GM18499 (cell line): ENCODE results near the gene IMPDH2.
"Not testable (repeated sequence)": the region's sequence is repeated elsewhere in the genome, so short reads cannot be mapped to it uniquely, and the experiment has no call there.

Experiments used
- ATAC-seq: cut with Tn5 transposase; IDR thresholded peaks from one replicate; pipeline ENCODE4 v1.9.1; 2021; ENCODE audit warnings: moderate number of reproducible peaks; ENCODE audit not compliant: insufficient read depth, unreplicated experiment

The IMPDH2 gene

GRCh38 chr3:49021813-49022687, 7.1 kb downstream of the IMPDH2 start, which contains the start of gene NDUFAF3:
TSS of gene NDUFAF3 (plus strand) at chr3:49022121. CDS start at chr3:49022145, 24 bp downstream.
- peak; percentile 28 for ATAC-seq

- ATAC-seq, result peak; percentile 22
Observed at GRCh38 chr3:49021213-49021812, 7.9 kb downstream of the IMPDH2 start.

GRCh38 chr3:49020330-49021212, 8.6 kb downstream of the IMPDH2 start:
- no peak for ATAC-seq

GRCh38 chr3:49019941-49020329, 9.3 kb downstream of the IMPDH2 start:
- ATAC-seq, result no peak

- no peak for ATAC-seq
Observed at GRCh38 chr3:49018707-49019006, 10.5 kb downstream of the IMPDH2 start.

- ATAC-seq, result no peak
Observed at GRCh38 chr3:49017971-49018706, 11.1 kb downstream of the IMPDH2 start, which contains the start of gene DALRD3. TSS of gene DALRD3 (minus strand) at chr3:49018580. CDS start at chr3:49018564, 16 bp downstream.

- ATAC-seq, result no peak
Observed at GRCh38 chr3:49017229-49017970, 11.8 kb downstream of the IMPDH2 start.

GRCh38 chr3:49016414-49017228, 12.6 kb downstream of the IMPDH2 start:
- no peak for ATAC-seq

GRCh38 chr3:49015765-49016164, 13.4 kb downstream of the IMPDH2 start:
- ATAC-seq, result no peak

- ATAC-seq, result no peak
Observed at GRCh38 chr3:49015072-49015471, 14.1 kb downstream of the IMPDH2 start.

- ATAC-seq, result no peak
Observed at GRCh38 chr3:49013738-49014660, 15.2 kb downstream of the IMPDH2 start.

- no peak for ATAC-seq
Observed at GRCh38 chr3:49013113-49013737, 16.0 kb downstream of the IMPDH2 start.

- no peak for ATAC-seq
Observed at GRCh38 chr3:49012441-49013017, 16.7 kb downstream of the IMPDH2 start.

GRCh38 chr3:49009396-49009795, 19.8 kb downstream of the IMPDH2 start:
- ATAC-seq, result no peak

GRCh38 chr3:49008627-49009026, 20.6 kb downstream of the IMPDH2 start:
- not testable (repeated sequence) for ATAC-seq

GRCh38 chr3:49007771-49008528, 21.2 kb downstream of the IMPDH2 start:
- ATAC-seq, result no peak
